ENCODE data around the gene DDX52. TPM values are rescaled to one million over a fixed set of nuclear protein-coding genes. Genes with fewer than 3 reads are reported as not detected.

Gene DDX52
- total and polyA plus RNA-seq, 7 donors = 9.2 to 20.1 (median 15.3) TPM

DNA sequence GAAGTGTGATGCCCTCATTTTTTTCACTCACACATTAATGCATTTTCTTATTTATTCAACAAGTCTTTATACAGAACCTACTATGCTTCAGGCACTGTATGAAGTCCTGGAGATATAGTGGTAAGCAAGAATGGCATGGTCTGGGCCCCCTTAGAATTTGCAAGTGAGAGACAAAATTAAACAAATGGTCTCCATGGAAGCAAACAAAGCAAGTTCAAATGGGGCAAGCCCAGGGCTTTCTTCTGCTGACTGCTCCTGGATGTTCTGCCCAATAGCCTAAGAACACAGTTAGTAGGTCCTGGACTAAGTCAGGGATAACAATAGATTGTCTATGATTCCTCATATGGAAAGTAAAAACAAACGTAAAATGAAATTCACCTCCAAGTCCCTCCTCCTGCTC, 31.3 kb upstream of the DDX52 start:
- WGBS, 3 donors = 61 to 66% (median 62%) methylated on average over 1 of the region's 1 CpG
- ATAC-seq = no peak
- H3K4me3 ChIP-seq = no peak overlapping the region
- no peaks in the 10 kb centered on the region for H3K4me1 ChIP-seq
- intact Hi-C loops (cut with DNase I) = no loop called here
- H3K9me3 ChIP-seq = no peaks in the 10 kb centered on the region
- H3K36me3 ChIP-seq (ENCODE audit: insufficient read depth in 1 of 2, low read depth in 1 of 2) = no peaks in the 10 kb centered on the region
- DNase-seq = no peak
- H3K27ac ChIP-seq = no peak overlapping the region
- H3K27me3 ChIP-seq (ENCODE audit: insufficient read depth in 3 of 3, low read length in 2 of 3) = peaks cover 0 to 1% (median 0%) of the 10 kb centered on the region in 3 donors
- TF ChIP-seq, protein P1, sequence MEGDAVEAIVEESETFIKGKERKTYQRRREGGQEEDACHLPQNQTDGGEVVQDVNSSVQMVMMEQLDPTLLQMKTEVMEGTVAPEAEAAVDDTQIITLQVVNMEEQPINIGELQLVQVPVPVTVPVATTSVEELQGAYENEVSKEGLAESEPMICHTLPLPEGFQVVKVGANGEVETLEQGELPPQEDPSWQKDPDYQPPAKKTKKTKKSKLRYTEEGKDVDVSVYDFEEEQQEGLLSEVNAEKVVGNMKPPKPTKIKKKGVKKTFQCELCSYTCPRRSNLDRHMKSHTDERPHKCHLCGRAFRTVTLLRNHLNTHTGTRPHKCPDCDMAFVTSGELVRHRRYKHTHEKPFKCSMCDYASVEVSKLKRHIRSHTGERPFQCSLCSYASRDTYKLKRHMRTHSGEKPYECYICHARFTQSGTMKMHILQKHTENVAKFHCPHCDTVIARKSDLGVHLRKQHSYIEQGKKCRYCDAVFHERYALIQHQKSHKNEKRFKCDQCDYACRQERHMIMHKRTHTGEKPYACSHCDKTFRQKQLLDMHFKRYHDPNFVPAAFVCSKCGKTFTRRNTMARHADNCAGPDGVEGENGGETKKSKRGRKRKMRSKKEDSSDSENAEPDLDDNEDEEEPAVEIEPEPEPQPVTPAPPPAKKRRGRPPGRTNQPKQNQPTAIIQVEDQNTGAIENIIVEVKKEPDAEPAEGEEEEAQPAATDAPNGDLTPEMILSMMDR (IDR thresholded peaks at IDR 0.05) = no peak

DNA sequence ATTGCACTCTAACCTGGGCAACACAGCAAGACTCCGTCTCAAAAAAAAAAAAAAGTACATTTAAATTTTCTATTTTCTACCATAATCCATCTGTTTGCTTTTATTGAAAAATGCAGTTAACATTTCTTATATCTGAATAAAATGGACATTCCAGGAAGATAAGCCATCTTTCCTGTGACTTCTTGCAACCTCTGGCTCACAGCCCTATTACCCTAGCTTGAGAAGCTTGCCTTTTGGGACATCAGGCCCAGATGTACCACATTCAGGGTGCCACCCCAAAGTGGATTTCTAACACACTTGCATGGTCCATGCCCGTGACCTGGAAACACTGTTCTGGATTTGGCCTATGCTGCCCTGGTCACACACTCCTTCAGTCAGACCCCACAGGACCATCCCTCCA, 30.1 kb upstream of the DDX52 start:
- no peak overlapping the region for H3K27ac ChIP-seq
- H3K4me1 ChIP-seq = no peaks in the 10 kb centered on the region
- no peaks in the 10 kb centered on the region for H3K36me3 ChIP-seq (ENCODE audit: insufficient read depth in 1 of 2, low read depth in 1 of 2)
- no peaks in the 10 kb centered on the region for H3K9me3 ChIP-seq
- DNase-seq (no peak), ATAC-seq (no peak)
- TF ChIP-seq, protein P1 (IDR thresholded peaks at IDR 0.05) = no peak
- 87 to 97% (median 89%) methylated on average over 2 of the region's 2 CpGs for WGBS, 3 donors
- peaks cover 0 to 1% (median 0%) of the 10 kb centered on the region in 3 donors for H3K27me3 ChIP-seq (ENCODE audit: insufficient read depth in 3 of 3, low read length in 2 of 3)
- H3K4me3 ChIP-seq = no peak overlapping the region
- intact Hi-C loops (cut with DNase I) = no loop called here

DNA sequence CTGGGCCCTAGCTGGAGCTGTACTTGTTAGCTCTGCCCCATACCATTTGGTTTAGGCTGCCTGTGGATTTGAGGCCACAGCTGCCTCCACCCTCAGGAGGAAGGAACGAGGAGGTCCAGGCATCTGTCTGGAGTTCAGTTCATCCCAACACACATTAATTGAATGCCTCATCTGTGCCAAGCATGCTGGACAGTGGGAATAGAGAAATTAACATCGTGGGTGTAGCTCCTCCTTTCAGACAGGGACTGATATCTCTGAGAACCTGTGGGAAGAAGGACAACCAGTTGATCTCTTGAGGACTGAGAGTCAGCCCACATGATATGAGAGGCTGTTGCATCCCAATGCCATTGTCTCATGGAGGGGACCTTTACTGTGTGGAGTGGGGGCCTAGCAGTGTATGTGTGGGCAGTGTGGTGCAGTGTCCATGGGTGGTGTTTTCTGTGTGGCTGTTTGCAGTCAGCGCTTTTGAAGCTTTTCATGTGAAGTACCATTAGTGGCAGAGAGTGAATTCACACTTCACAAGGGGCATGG, 29.4 kb upstream of the DDX52 start:
- ATAC-seq = no peak
- intact Hi-C loops (cut with DNase I) = no loop called here
- TF ChIP-seq, protein P1 (IDR thresholded peaks at IDR 0.05) = no peak
- no peak for DNase-seq
- Histone ChIP-seq H3K27me3 (ENCODE audit: insufficient read depth in 3 of 3, low read length in 2 of 3) (peaks cover 0 to 1% (median 0%) of the 10 kb centered on the region in 3 donors), H3K4me3 (no peak overlapping the region), H3K4me1 (no peaks in the 10 kb centered on the region), H3K27ac (no peak overlapping the region), H3K36me3 (ENCODE audit: insufficient read depth in 1 of 2, low read depth in 1 of 2) (no peaks in the 10 kb centered on the region), H3K9me3 (no peaks in the 10 kb centered on the region)
- WGBS, 3 donors = 57 to 65% (median 64%) methylated on average over 3 of the region's 3 CpGs

DNA sequence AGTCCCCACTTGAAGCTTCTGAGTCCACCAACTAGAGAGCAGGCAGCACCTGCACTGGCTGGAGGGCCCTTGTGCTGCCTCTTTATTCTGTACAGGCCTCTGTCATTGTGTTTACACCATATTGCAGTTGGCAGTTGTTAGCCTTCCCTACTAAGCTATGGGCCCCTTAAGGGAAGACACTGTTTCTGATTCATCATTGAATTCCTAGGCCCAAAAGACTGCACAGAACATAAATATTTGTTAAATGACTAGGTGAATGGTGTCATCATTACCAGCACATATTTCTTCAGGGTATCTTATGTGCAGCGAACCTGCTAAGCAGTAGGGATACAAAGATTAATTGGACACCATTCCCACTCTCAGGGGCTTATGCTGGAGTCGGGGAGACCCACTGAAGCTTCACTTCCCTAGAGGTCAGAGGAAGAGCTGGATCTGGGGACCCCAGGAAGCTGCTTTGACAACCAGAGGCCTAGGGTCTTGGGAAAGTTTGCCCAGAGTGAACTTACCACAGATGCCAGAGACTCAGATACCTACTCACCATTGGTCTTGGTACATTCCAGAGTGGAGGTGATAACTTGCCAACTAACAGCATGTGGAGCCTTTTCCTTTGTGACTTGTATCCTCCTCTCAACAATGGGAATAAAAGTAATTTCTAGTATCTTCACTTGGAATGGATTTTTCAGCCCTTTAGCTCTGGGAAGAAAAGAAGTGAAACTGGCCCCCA, 28.7 kb upstream of the DDX52 start:
- no peak overlapping the region for H3K27ac ChIP-seq
- TF ChIP-seq, protein P1 (IDR thresholded peaks at IDR 0.05) = no peak
- H3K36me3 ChIP-seq (ENCODE audit: insufficient read depth in 1 of 2, low read depth in 1 of 2) = no peaks in the 10 kb centered on the region
- WGBS, 3 donors = 74 to 81% (median 81%) methylated on average over 2 of the region's 2 CpGs
- ATAC-seq = no peak
- H3K4me1 ChIP-seq = no peaks in the 10 kb centered on the region
- peaks cover 0 to under 1% (median 0%) of the 10 kb centered on the region in 3 donors for H3K27me3 ChIP-seq (ENCODE audit: insufficient read depth in 3 of 3, low read length in 2 of 3)
- no peak overlapping the region for H3K4me3 ChIP-seq
- no peak for DNase-seq
- H3K9me3 ChIP-seq = no peaks in the 10 kb centered on the region
- intact Hi-C loops (cut with DNase I) = no loop called here

Measured in psoas muscle (tissue), 8 donors.